ENCODE measurements around the gene POLR2F.

- TF ChIP-seq CTCF (IDR thresholded peaks at IDR 0.05; ENCODE audit: poor library complexity, severe bottlenecking): no peak
- no peak for TF ChIP-seq EZH2 (IDR thresholded peaks at IDR 0.05; ENCODE audit: borderline replicate concordance, insufficient read depth, low read length, poor library complexity, severe bottlenecking)
These were observed 42.4 kb upstream of the POLR2F start for GRCh38 chr22:37910890-37911672.
